Gastrocnemius medialis (tissue), 4 donors: ENCODE results near the gene UHRF1. TPM values are rescaled to one million over a fixed set of nuclear protein-coding genes. Genes with fewer than 3 reads are reported as not detected.
"Not testable (repeated sequence)": the region's sequence is repeated elsewhere in the genome, so short reads cannot be mapped to it uniquely, and the experiment has no call there.

ENCODE experiments used
- ATAC-seq, 2 donors: fragments of 150-250 bp; one replicate each; pipeline ENCODE4 v1.9.1; 2016
- DNase-seq, 2 donors: peaks; one replicate each; pipeline ENCODE4 v3.0.0-alpha.2; 2019
- H3K27ac ChIP-seq, 4 donors: fragments of 200-600 bp; sonication (generic); 1 replicate in 1 of 4; 2 replicates in 3 of 4; pipeline ENCODE4 v1.5.1; 2016 to 2018; ENCODE audit warnings: mild to moderate bottlenecking in 2 of 4, moderate library complexity in 1 of 4
- H3K27me3 ChIP-seq, 3 donors: fragments of 200-600 bp; sonication (generic) in 2 of 3; 1 replicate in 1 of 3; 2 replicates in 2 of 3; pipeline versions ENCODE4 v1.5.1 to v1.6.0; 2016 to 2019; ENCODE audit warnings: mild to moderate bottlenecking in 1 of 3, moderate library complexity in 1 of 3
- H3K36me3 ChIP-seq, 2 donors: fragments of 200-600 bp; sonication (generic) in 1 of 2; one replicate each; pipeline ENCODE4 v1.5.1; 2017 to 2018
- H3K4me1 ChIP-seq, 2 donors: fragments of 200-600 bp; sonication (generic) in 1 of 2; one replicate each; pipeline ENCODE4 v1.5.1; 2016 to 2017; ENCODE audit warnings: mild to moderate bottlenecking in 2 of 2
- H3K4me3 ChIP-seq, 4 donors: fragments of 200-600 bp; sonication (generic) in 3 of 4; 1 replicate in 1 of 4; 2 replicates in 3 of 4; pipeline ENCODE4 v1.5.1; 2016 to 2019; ENCODE audit warnings: mild to moderate bottlenecking in 2 of 4
- H3K9me3 ChIP-seq, 3 donors: fragments of 200-600 bp; sonication (generic) in 2 of 3; 1 replicate in 1 of 3; 2 replicates in 2 of 3; pipeline ENCODE4 v1.5.1; 2016 to 2019
- POLR2A ChIP-seq, 2 donors: fragments of 450-650 bp; IDR thresholded peaks; one replicate each; pipeline ENCODE4 v1.6.1; 2017; ENCODE audit warnings: antibody characterized with exemption in 2 of 2, mild to moderate bottlenecking in 2 of 2, moderate library complexity in 2 of 2
- in situ Hi-C, 4 donors: fragments of 200-750 bp; cut with MboI; loops; one replicate each; pipeline versions ENCODE4 v1.15.0 to v1.8.0; 2017; ENCODE audit warnings: low sequenced_read_pairs in 4 of 4
- intact Hi-C: fragments of 100-400 bp; cut with DNase I; formaldehyde crosslinking; loops from one replicate; pipeline ENCODE4 v1.15.1; 2023; ENCODE audit warnings: low total_unique reads
- total RNA-seq, 4 donors: library from RNA; depleted of rRNA; stranded (reverse); fragments of >200 nt; gene quantifications; one replicate each; pipeline versions ENCODE4 v1.1.0 to v1.2.3, GENCODE V29; 2016
- TF ChIP-seq, protein P1 (sequence below), 5 experiments: fragments of 450-650 bp in 3 of 5; fragments of 200-600 bp in 2 of 5; sonication (generic) in 2 of 5; IDR thresholded peaks in 4 of 5; conservative IDR thresholded peaks in 1 of 5; 1 replicate in 4 of 5; 2 replicates in 1 of 5; pipeline ENCODE4 v1.5.1; 2016 to 2019; ENCODE audit warnings: antibody characterized with exemption in 5 of 5, mild to moderate bottlenecking in 3 of 5, moderate library complexity in 3 of 5

Gene UHRF1
- total RNA-seq, 4 donors from 2014 or later = 0.12 to 0.72 (median 0.69) TPM; not detected in 1

DNA sequence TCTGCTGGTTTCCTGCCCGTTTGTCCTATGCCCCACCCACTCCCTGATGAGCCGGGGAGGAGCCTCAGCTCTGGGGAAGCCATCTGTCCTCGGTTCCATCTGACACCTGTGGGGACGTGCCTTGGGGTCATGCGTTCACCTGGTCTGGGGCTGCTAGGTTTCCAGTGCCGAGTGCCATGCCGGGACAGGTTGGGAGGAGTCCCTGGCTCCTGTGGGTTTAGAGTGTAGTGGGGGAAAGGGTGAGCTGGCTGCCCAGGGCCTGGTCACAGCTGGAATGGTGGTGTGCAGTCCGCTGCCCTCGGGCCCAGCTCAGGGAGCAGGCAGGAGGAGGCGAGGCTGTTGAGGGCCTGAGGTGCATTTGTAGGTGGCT is 62.1 kb downstream of the UHRF1 start:
- Histone ChIP-seq H3K27me3 (no peaks in the 10 kb centered on the region), H3K36me3 (no peaks in the 10 kb centered on the region), H3K4me1 (peaks cover 62 to 63% of the 10 kb centered on the region in 2 donors), H3K9me3 (no peaks in the 10 kb centered on the region), H3K27ac (peak overlapping the region; percentile 87 to 96 (median 92)), H3K4me3 (peak overlapping the region; percentile 64 to 91 (median 81))
- intact Hi-C loops (loop anchor here (5.0 to 10.0 kb wide), 3 partner anchors 169 to 437 kb away; partner anchors contain the start of gene PLIN5), in situ Hi-C loops (no loop called here)
- ATAC-seq (peak; percentile 30 to 34), DNase-seq (peak; percentile 64 to 73)
- TF ChIP-seq POLR2A (IDR thresholded peaks at IDR 0.05) = no peak
- TF ChIP-seq, protein P1, sequence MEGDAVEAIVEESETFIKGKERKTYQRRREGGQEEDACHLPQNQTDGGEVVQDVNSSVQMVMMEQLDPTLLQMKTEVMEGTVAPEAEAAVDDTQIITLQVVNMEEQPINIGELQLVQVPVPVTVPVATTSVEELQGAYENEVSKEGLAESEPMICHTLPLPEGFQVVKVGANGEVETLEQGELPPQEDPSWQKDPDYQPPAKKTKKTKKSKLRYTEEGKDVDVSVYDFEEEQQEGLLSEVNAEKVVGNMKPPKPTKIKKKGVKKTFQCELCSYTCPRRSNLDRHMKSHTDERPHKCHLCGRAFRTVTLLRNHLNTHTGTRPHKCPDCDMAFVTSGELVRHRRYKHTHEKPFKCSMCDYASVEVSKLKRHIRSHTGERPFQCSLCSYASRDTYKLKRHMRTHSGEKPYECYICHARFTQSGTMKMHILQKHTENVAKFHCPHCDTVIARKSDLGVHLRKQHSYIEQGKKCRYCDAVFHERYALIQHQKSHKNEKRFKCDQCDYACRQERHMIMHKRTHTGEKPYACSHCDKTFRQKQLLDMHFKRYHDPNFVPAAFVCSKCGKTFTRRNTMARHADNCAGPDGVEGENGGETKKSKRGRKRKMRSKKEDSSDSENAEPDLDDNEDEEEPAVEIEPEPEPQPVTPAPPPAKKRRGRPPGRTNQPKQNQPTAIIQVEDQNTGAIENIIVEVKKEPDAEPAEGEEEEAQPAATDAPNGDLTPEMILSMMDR (IDR thresholded peaks at IDR 0.05 in 4 of 5, conservative IDR thresholded peaks at IDR 0.05 in 1 of 5) = no peak

DNA sequence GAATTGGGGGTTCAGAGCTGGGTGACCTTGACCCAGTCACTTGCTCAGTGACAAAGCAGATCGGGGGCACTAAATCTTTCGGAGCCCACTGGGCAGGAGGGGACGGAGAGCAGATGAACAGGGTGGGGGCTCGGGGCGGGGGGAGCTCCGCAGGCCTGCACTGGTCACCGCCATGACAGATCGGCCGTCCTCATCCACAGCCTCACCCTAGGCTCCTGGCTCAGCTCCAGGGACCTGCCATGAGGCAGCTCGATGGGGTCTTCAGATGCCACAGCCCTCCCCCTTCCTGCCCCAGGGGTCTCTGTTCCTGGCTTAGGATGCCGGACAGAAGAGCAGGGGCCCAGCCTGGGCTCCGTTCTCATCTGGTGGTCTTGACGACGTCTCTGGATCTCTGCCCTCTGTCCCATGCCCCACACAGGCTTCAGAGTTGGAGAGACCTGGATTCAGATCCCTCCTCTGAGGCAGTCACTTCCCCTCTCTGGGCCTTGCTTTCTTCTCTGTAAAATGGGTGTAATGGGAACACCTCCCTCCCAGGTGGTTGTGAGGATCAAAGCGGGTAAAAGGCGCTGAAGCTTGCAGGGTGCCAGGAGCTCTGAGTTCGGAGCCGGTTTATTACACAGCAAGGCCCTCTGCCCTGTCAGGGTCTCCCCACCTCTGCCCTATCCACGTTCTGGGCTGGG is 62.7 kb downstream of the UHRF1 start:
- DNase-seq (no peak), ATAC-seq (no peak)
- peak overlapping the region in 3 of 4 donors; percentile 64 to 91 (median 74) for H3K4me3 ChIP-seq
- no peaks in the 10 kb centered on the region for H3K36me3 ChIP-seq
- peaks cover 66 to 67% of the 10 kb centered on the region in 2 donors for H3K4me1 ChIP-seq
- TF ChIP-seq, protein P1 (IDR thresholded peaks at IDR 0.05 in 4 of 5, conservative IDR thresholded peaks at IDR 0.05 in 1 of 5) = no peak
- TF ChIP-seq POLR2A (IDR thresholded peaks at IDR 0.05) = no peak
- H3K27ac ChIP-seq = peak overlapping the region; percentile 87 to 96 (median 92)
- in situ Hi-C loops (no loop called here), intact Hi-C loops (loop anchor here (5.0 to 10.0 kb wide), 3 partner anchors 170 to 437 kb away; partner anchors contain the start of gene PLIN5)
- H3K27me3 ChIP-seq = no peaks in the 10 kb centered on the region
- H3K9me3 ChIP-seq = no peaks in the 10 kb centered on the region

GRCh38 chr19:4972509-4973230 is 63.4 kb downstream of the UHRF1 start:
- H3K27me3 ChIP-seq = no peaks in the 10 kb centered on the region
- peaks cover 74% of the 10 kb centered on the region in 2 donors for H3K4me1 ChIP-seq
- peak overlapping the region; percentile 87 to 96 (median 92) for H3K27ac ChIP-seq
- no peak for ATAC-seq
- H3K36me3 ChIP-seq = no peaks in the 10 kb centered on the region
- H3K9me3 ChIP-seq = no peaks in the 10 kb centered on the region
- in situ Hi-C loops = no loop called here
- intact Hi-C loops = loop anchor here (5.0 to 10.0 kb wide), 3 partner anchors 170 to 438 kb away; partner anchors contain the start of gene PLIN5
- TF ChIP-seq POLR2A (IDR thresholded peaks at IDR 0.05) = no peak
- TF ChIP-seq, protein P1 (IDR thresholded peaks at IDR 0.05 in 4 of 5, conservative IDR thresholded peaks at IDR 0.05 in 1 of 5) = no peak
- DNase-seq = no peak
- H3K4me3 ChIP-seq = no peak overlapping the region

DNA sequence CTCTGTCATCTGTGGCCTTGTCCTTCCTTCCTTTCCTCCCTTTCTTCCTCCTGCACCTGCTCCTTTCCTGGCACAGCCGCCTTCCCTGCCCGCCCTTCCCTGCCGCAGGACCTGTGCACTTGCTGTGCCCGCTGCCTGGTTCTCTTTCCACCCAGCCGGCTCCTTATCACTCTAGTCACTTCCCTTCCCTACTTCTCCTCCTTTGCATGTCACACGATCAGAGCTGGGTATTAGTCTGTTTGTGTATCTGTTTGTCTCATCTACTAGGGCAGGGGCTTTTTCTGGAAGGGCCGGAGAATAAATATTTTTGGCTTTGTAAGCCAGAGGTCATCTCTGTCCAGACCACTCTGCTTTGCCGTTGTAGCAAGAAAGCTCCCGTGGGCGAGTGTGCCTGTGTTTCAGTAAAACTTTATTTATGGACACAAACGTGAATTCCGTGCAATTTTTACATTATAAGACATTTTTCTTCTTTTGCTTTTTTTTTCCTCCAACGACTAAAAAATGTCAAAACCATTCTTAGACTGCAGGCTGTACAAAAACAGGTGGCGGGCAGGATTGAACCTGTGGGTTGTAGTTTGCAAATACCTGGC is 65.7 kb downstream of the UHRF1 start:
- Histone ChIP-seq H3K27ac (peak overlapping the region; percentile 85 to 96 (median 93)), H3K27me3 (no peaks in the 10 kb centered on the region), H3K9me3 (no peaks in the 10 kb centered on the region), H3K4me3 (no peak overlapping the region), H3K4me1 (peaks cover 87 to 91% of the 10 kb centered on the region in 2 donors), H3K36me3 (no peaks in the 10 kb centered on the region)
- intact Hi-C loops = loop anchor here (5.0 to 10.0 kb wide), 4 partner anchors 163 to 440 kb away; partner anchors contain the start of gene PLIN5
- ATAC-seq (no peak), DNase-seq (no peak)
- in situ Hi-C loops = no loop called here
- TF ChIP-seq, protein P1 (IDR thresholded peaks at IDR 0.05 in 4 of 5, conservative IDR thresholded peaks at IDR 0.05 in 1 of 5) = no peak
- TF ChIP-seq POLR2A (IDR thresholded peaks at IDR 0.05) = no peak

DNA sequence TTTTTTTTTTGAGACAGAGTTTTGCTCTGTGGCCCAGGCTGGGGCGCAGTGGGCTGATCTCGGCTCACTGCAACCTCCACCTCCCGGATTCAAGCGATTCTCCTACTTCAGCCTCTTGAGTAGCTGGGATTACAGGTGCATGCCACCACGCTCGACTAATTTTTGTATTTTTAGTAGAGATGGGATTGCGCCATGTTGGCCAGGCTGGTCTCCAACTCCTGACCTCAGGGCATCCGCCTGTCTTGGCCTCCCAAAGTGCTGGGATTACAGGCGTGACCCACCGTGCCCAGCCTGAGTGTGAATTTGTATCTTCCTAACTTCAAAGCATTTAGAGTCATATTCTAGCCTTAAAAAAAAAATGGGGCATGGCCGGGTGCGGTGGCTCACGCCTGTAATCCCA is 66.3 kb downstream of the UHRF1 start:
- H3K4me3 ChIP-seq, H3K9me3 ChIP-seq, H3K36me3 ChIP-seq, ATAC-seq, H3K27me3 ChIP-seq, in situ Hi-C loops: not testable (repeated sequence)
- H3K27ac ChIP-seq = peak overlapping the region; percentile 85 to 96 (median 93)
- intact Hi-C loops = loop anchor here (5.0 to 10.0 kb wide), 3 partner anchors 163 to 441 kb away; partner anchors contain the start of gene PLIN5
- DNase-seq = peak in 1 of 2 donors; percentile 63
- peaks cover 90% of the 10 kb centered on the region in 2 donors for H3K4me1 ChIP-seq
